Natural killer cell (primary cell): ENCODE measurements around the gene LHFPL2. TPM values are rescaled to one million over a fixed set of nuclear protein-coding genes. Genes with fewer than 3 reads are reported as not detected.

Experiments
- ATAC-seq, 3 donors: fragments of 150-1000 bp in 2 of 3; fragments of 200-7000 bp in 1 of 3; cut with Tn5 transposase; 1 replicate in 1 of 3; 2 replicates in 2 of 3; pipeline ENCODE4 v1.10.0; 2021; ENCODE audit warnings: mild to moderate bottlenecking in 2 of 3, moderate library complexity in 2 of 3
- DNase-seq, 2 donors: peaks; one replicate each; pipeline versions ENCODE4 v3.0.0 to v3.0.0-alpha.2; 2013 to 2021; ENCODE audit warnings: mixed read lengths in 1 of 2
- H3K27ac ChIP-seq: one replicate; pipeline ENCODE4 v1.5.1; 2013; ENCODE audit warnings: mild to moderate bottlenecking, low read length
- H3K27me3 ChIP-seq: one replicate; pipeline ENCODE4 v1.6.1; 2013; ENCODE audit warnings: low read length; ENCODE audit not compliant: control insufficient read depth, insufficient read depth
- H3K36me3 ChIP-seq: one replicate; pipeline ENCODE4 v1.6.1; 2013; ENCODE audit warnings: low read length; ENCODE audit not compliant: control insufficient read depth, insufficient read depth
- H3K4me1 ChIP-seq: one replicate; pipeline ENCODE4 v1.6.1; 2013; ENCODE audit warnings: low read length; ENCODE audit not compliant: control insufficient read depth, insufficient read depth
- H3K4me3 ChIP-seq: one replicate; pipeline ENCODE4 v1.5.1; 2013; ENCODE audit warnings: low read length
- H3K9me3 ChIP-seq: one replicate; pipeline ENCODE4 v1.6.1; 2013; ENCODE audit warnings: low read length; ENCODE audit not compliant: control insufficient read depth, insufficient read depth
- H3K27ac Mint-ChIP-seq, 2 donors: one replicate each; pipeline ENCODE4 v1.8.0; 2022; ENCODE audit warnings: mild to moderate bottlenecking in 2 of 2, mixed read lengths in 2 of 2, moderate library complexity in 1 of 2
- H3K27me3 Mint-ChIP-seq, 2 donors: one replicate each; pipeline ENCODE4 v1.8.0; 2022; ENCODE audit warnings: low read depth in 2 of 2, mixed read lengths in 2 of 2
- H3K36me3 Mint-ChIP-seq: one replicate; pipeline ENCODE4 v1.8.0; 2022; ENCODE audit warnings: mixed read lengths
- H3K4me1 Mint-ChIP-seq, 2 donors: one replicate each; pipeline ENCODE4 v1.8.0; 2022; ENCODE audit warnings: mixed read lengths in 2 of 2
- H3K4me3 Mint-ChIP-seq: one replicate; pipeline ENCODE4 v1.8.0; 2022; ENCODE audit warnings: mild to moderate bottlenecking, moderate library complexity, mixed read lengths
- H3K9me3 Mint-ChIP-seq, 2 donors: one replicate each; pipeline ENCODE4 v1.8.0; 2022; ENCODE audit warnings: mixed read lengths in 2 of 2
- CTCF ChIP-seq: fragments of 200-600 bp; IDR thresholded peaks from one replicate; pipeline ENCODE4 v1.8.0; 2022; ENCODE audit warnings: antibody characterized with exemption
- WGBS: methylation state at CpG from one replicate; pipeline ENCODE4 v1.1.7; 2013; ENCODE audit warnings: missing lambda C conversion rate; ENCODE audit not compliant: insufficient coverage; 5-methylcytosine and 5-hydroxymethylcytosine counted together
- intact Hi-C: fragments of 100-400 bp; cut with micrococcal nuclease; formaldehyde crosslinking; loops from one replicate; pipeline ENCODE4 v1.14.2; 2022
- total RNA-seq, 4 donors: library from RNA; stranded (reverse); fragments of 120-200 nt in 1 of 4; gene quantifications; one replicate each; pipeline versions ENCODE4 v1.2.3 to v1.2.4, GENCODE V29; 2013 to 2022

LHFPL2 gene
- total RNA-seq, 3 donors from 2014 or later (not counting 1 experiment from before 2014, with no cell fraction given): 0.85 to 1.9 (median 1.00) TPM

- Mint-ChIP-seq H3K4me3 (no peak overlapping the region), H3K4me1 (peaks cover 13 to 19% of the 10 kb centered on the region in 2 donors), H3K36me3 (no peaks in the 10 kb centered on the region), H3K9me3 (no peaks in the 10 kb centered on the region), H3K27ac (no peak overlapping the region), H3K27me3 (peaks cover 34 to 75% of the 10 kb centered on the region in 2 donors)
- ATAC-seq (no peak), DNase-seq (no peak)
- H3K27ac ChIP-seq: no peak overlapping the region
- peaks cover 12% of the 10 kb centered on the region for H3K4me1 ChIP-seq
- intact Hi-C loops: no loop called here
- H3K27me3 ChIP-seq: peaks cover 2% of the 10 kb centered on the region
- H3K4me3 ChIP-seq: no peak overlapping the region
- TF ChIP-seq CTCF: no peak
- H3K36me3 ChIP-seq: no peaks in the 10 kb centered on the region
- WGBS: 78% methylated on average over 2 of the region's 2 CpGs
- H3K9me3 ChIP-seq: no peaks in the 10 kb centered on the region
These were observed 142.7 kb downstream of the LHFPL2 start for GRCh38 chr5:78505860-78506259.

GRCh38 chr5:78504704-78505677, 143.6 kb downstream of the LHFPL2 start:
- TF ChIP-seq CTCF: no peak
- Histone ChIP-seq H3K4me3 (no peak overlapping the region), H3K36me3 (no peaks in the 10 kb centered on the region), H3K9me3 (no peaks in the 10 kb centered on the region), H3K4me1 (peaks cover 8% of the 10 kb centered on the region), H3K27me3 (peaks cover 2% of the 10 kb centered on the region), H3K27ac (no peak overlapping the region)
- no peaks in the 10 kb centered on the region for H3K36me3 Mint-ChIP-seq
- H3K4me1 Mint-ChIP-seq: peaks cover 11 to 12% of the 10 kb centered on the region in 2 donors
- no peak for DNase-seq
- no peak overlapping the region for H3K27ac Mint-ChIP-seq
- ATAC-seq: no peak
- H3K4me3 Mint-ChIP-seq: no peak overlapping the region
- 73% methylated on average over 10 of the region's 10 CpGs for WGBS
- intact Hi-C loops: no loop called here
- H3K9me3 Mint-ChIP-seq: no peaks in the 10 kb centered on the region
- peaks cover 36 to 83% of the 10 kb centered on the region in 2 donors for H3K27me3 Mint-ChIP-seq

- H3K36me3 Mint-ChIP-seq: no peaks in the 10 kb centered on the region
- H3K4me3 ChIP-seq: no peak overlapping the region
- no peak overlapping the region for H3K4me3 Mint-ChIP-seq
- 92% methylated on average over 4 of the region's 4 CpGs for WGBS
- no peaks in the 10 kb centered on the region for H3K27me3 ChIP-seq
- H3K27ac Mint-ChIP-seq: no peak overlapping the region
- ATAC-seq (no peak), DNase-seq (no peak)
- peaks cover 2 to 4% of the 10 kb centered on the region in 2 donors for H3K4me1 Mint-ChIP-seq
- no peaks in the 10 kb centered on the region for H3K9me3 ChIP-seq
- H3K27me3 Mint-ChIP-seq: peaks cover 38 to 86% of the 10 kb centered on the region in 2 donors
- no peak for TF ChIP-seq CTCF
- H3K36me3 ChIP-seq: no peaks in the 10 kb centered on the region
- no peak overlapping the region for H3K27ac ChIP-seq
- H3K4me1 ChIP-seq: peaks cover under 1% of the 10 kb centered on the region
- H3K9me3 Mint-ChIP-seq: no peaks in the 10 kb centered on the region
- intact Hi-C loops: no loop called here
These were observed 144.5 kb downstream of the LHFPL2 start for GRCh38 chr5:78503958-78504653.
